Caco-2 (cell line): ENCODE data around the gene ZMPSTE24. TPM values are rescaled to one million over a fixed set of nuclear protein-coding genes. Genes with fewer than 3 reads are reported as not detected.

ENCODE experiments used
- BruUV-seq: library from RNA; stranded (reverse); fragments of 400-500 nt; replicated peaks from 2 replicates; lab custom pipeline; 2021; lab: Mats Ljungman, UMichigan
- CTCF ChIA-PET: fragments of 300-600 bp; sonication (Branson Sonifier 250); formaldehyde crosslinking; loops from one replicate; lab custom pipeline; 2022; ENCODE audit warnings: antibody characterized with exemption; lab: Charles Lee
- POLR2A ChIA-PET: fragments of 300-600 bp; sonication (Branson Sonifier 250); formaldehyde crosslinking; loops from one replicate; lab custom pipeline; 2022; ENCODE audit warnings: antibody characterized with exemption; lab: Charles Lee
- DNase-seq, 2 experiments: peaks; one replicate each; pipeline versions ENCODE4 v3.0.0 to v3.0.0-alpha.2; 2020 to 2022
- H3K27me3 ChIP-seq: replicated peaks from 2 replicates; pipeline ENCODE4 v1.6.0; 2011; ENCODE audit warnings: low read length; ENCODE audit not compliant: control insufficient read depth, insufficient read depth
- H3K36me3 ChIP-seq: 2 replicates; pipeline ENCODE4 v1.5.1; 2011; ENCODE audit warnings: low read length; ENCODE audit not compliant: control insufficient read depth, insufficient read depth
- H3K4me1 ChIP-seq: fragments of 250-450 bp; sonication (Bioruptor Pico); 2 replicates; pipeline ENCODE4 v1.5.1; 2020; ENCODE audit warnings: mild to moderate bottlenecking
- H3K4me3 ChIP-seq: 2 replicates; pipeline ENCODE4 v1.5.1; 2011; ENCODE audit warnings: low read depth, mild to moderate bottlenecking, control low read depth, low read length
- H3K9me3 ChIP-seq: fragments of 250-450 bp; sonication (Bioruptor Pico); 2 replicates; pipeline ENCODE4 v1.5.1; 2020; ENCODE audit warnings: mild to moderate bottlenecking, moderate library complexity
- H3K27ac Mint-ChIP-seq: one replicate; pipeline ENCODE4 v1.8.0; 2022; ENCODE audit warnings: mixed read lengths; ENCODE audit not compliant: unreplicated experiment
- H3K27me3 Mint-ChIP-seq: one replicate; pipeline ENCODE4 v1.8.0; 2022; ENCODE audit warnings: mixed read lengths; ENCODE audit not compliant: insufficient read depth, unreplicated experiment
- H3K36me3 Mint-ChIP-seq: one replicate; pipeline ENCODE4 v1.8.0; 2022; ENCODE audit warnings: mild to moderate bottlenecking, mixed read lengths; ENCODE audit not compliant: insufficient read depth, unreplicated experiment
- H3K4me1 Mint-ChIP-seq: one replicate; pipeline ENCODE4 v1.8.0; 2022; ENCODE audit warnings: low read depth, mixed read lengths; ENCODE audit not compliant: unreplicated experiment
- H3K4me3 Mint-ChIP-seq: one replicate; pipeline ENCODE4 v1.8.0; 2022; ENCODE audit warnings: mild to moderate bottlenecking, moderate library complexity, mixed read lengths; ENCODE audit not compliant: unreplicated experiment
- H3K9me3 Mint-ChIP-seq: one replicate; pipeline ENCODE4 v1.8.0; 2022; ENCODE audit warnings: mixed read lengths; ENCODE audit not compliant: unreplicated experiment
- CTCF ChIP-seq, 2 experiments: fragments of 200-600 bp in 1 of 2; IDR thresholded peaks; 1 replicate in 1 of 2; 2 replicates in 1 of 2; pipeline versions ENCODE4 v1.5.1 to v1.8.0; 2011 to 2022; ENCODE audit warnings: antibody characterized with exemption in 1 of 2, control low read depth in 1 of 2, inconsistent platforms in 1 of 2, low read depth in 1 of 2, low read length in 1 of 2, mild to moderate bottlenecking in 1 of 2, moderate library complexity in 1 of 2; ENCODE audit not compliant: insufficient read depth in 1 of 2, severe bottlenecking in 1 of 2, unreplicated experiment in 1 of 2
- intact Hi-C: fragments of 100-400 bp; cut with micrococcal nuclease; formaldehyde crosslinking; loops from one replicate; pipeline ENCODE4 v1.10.0; 2022; ENCODE audit not compliant: unreplicated experiment
- total RNA-seq: library from RNA; stranded (reverse); gene quantifications from 2 replicates; pipeline ENCODE4 v1.2.3, GENCODE V29; 2022

The ZMPSTE24 gene
- total RNA-seq, 1 experiment from 2014 or later, result 37.9 TPM

DNA sequence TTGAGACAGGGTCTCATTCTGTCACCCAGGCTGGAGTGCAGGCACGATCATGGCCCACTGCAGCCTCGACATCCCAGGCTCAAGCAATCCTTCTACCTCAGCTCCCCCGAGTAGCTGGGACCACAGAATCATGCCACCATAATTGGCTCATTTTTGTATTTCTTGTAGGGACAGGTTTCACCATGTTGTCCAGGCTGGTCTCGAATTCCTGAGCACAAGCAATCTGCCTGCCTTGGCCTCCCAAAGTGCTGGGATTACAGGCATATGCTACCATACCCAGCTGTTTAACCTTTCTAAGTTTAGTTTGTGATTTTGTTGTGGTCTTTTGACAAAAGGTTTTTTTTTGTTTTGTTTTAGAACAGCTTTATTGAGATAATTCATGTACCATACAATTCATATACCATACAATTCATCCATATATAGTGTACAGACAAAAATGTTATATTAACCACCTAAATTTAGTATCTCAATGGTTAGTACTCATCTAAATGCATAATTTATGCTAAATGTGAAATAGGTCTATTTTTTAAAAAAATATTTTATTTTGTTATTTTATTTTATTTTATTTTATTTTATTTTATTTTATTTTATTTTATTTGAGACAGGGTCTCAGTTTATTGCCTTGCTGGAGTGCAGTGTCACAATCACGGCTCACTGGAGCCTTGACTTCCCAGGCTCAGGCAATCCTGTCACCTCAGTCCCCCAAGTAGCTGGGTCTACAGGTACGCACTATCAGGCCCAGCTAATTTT lies 8.9 kb downstream of the ZMPSTE24 start:
- no peaks in the 10 kb centered on the region for H3K4me1 Mint-ChIP-seq
- Histone ChIP-seq H3K4me1 (no peaks in the 10 kb centered on the region), H3K36me3 (no peaks in the 10 kb centered on the region), H3K27me3 (no peaks in the 10 kb centered on the region), H3K9me3 (no peaks in the 10 kb centered on the region), H3K4me3 (no peak overlapping the region)
- H3K27me3 Mint-ChIP-seq, result no peaks in the 10 kb centered on the region
- no peak for TF ChIP-seq CTCF (IDR thresholded peaks at IDR 0.05; ENCODE audit: insufficient read depth in 1 of 2, low read depth in 1 of 2, low read length in 1 of 2, severe bottlenecking in 1 of 2, unreplicated experiment in 1 of 2)
- H3K36me3 Mint-ChIP-seq, result peaks cover 41% of the 10 kb centered on the region
- ChIA-PET CTCF (no interaction called here), POLR2A (no interaction called here)
- H3K4me3 Mint-ChIP-seq, result no peak overlapping the region
- BruUV-seq, result no TSS peak
- H3K9me3 Mint-ChIP-seq, result no peaks in the 10 kb centered on the region
- DNase-seq, result no peak
- intact Hi-C loops, result no loop called here
- H3K27ac Mint-ChIP-seq, result no peak overlapping the region

GRCh38 chr1:40267767-40268187 lies 9.7 kb downstream of the ZMPSTE24 start:
- no TSS peak for BruUV-seq
- no peak overlapping the region for H3K4me3 ChIP-seq
- Mint-ChIP-seq H3K9me3 (no peaks in the 10 kb centered on the region), H3K4me3 (no peak overlapping the region), H3K27me3 (no peaks in the 10 kb centered on the region), H3K4me1 (no peaks in the 10 kb centered on the region), H3K27ac (no peak overlapping the region), H3K36me3 (peaks cover 44% of the 10 kb centered on the region)
- intact Hi-C loops, result no loop called here
- CTCF ChIA-PET, result no interaction called here
- TF ChIP-seq CTCF (IDR thresholded peaks at IDR 0.05; ENCODE audit: insufficient read depth in 1 of 2, low read depth in 1 of 2, low read length in 1 of 2, severe bottlenecking in 1 of 2, unreplicated experiment in 1 of 2), result no peak
- no peaks in the 10 kb centered on the region for H3K4me1 ChIP-seq
- no peaks in the 10 kb centered on the region for H3K36me3 ChIP-seq
- POLR2A ChIA-PET, result no interaction called here
- no peaks in the 10 kb centered on the region for H3K27me3 ChIP-seq
- no peaks in the 10 kb centered on the region for H3K9me3 ChIP-seq
- no peak for DNase-seq

DNA sequence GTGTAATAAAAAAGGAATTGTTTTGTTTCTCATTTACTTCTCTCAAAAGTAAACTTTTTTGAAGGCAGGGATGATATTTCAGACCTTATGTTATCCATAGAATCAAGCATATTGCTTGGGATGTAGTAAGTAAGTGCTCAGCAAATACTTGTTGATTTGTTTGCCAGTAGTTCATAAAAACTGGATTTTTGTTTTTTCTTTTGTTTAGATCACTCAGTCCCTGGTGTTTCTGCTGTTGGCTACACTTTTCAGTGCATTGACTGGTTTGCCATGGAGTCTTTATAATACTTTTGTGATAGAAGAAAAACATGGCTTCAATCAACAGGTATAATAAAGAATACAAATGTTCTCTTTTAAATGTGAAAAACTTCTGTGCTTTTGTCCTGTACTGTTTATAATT lies 10.2 kb downstream of the ZMPSTE24 start:
- H3K36me3 Mint-ChIP-seq, result peaks cover 44% of the 10 kb centered on the region
- no peak overlapping the region for H3K4me3 ChIP-seq
- no peak overlapping the region for H3K4me3 Mint-ChIP-seq
- POLR2A ChIA-PET, result no interaction called here
- no peaks in the 10 kb centered on the region for H3K36me3 ChIP-seq
- no TSS peak for BruUV-seq
- no peaks in the 10 kb centered on the region for H3K4me1 ChIP-seq
- no peak for TF ChIP-seq CTCF (IDR thresholded peaks at IDR 0.05; ENCODE audit: insufficient read depth in 1 of 2, low read depth in 1 of 2, low read length in 1 of 2, severe bottlenecking in 1 of 2, unreplicated experiment in 1 of 2)
- no peaks in the 10 kb centered on the region for H3K4me1 Mint-ChIP-seq
- no peaks in the 10 kb centered on the region for H3K9me3 ChIP-seq
- no peaks in the 10 kb centered on the region for H3K9me3 Mint-ChIP-seq
- no peaks in the 10 kb centered on the region for H3K27me3 Mint-ChIP-seq
- intact Hi-C loops, result no loop called here
- no peak for DNase-seq
- CTCF ChIA-PET, result no interaction called here
- no peak overlapping the region for H3K27ac Mint-ChIP-seq
- H3K27me3 ChIP-seq, result no peaks in the 10 kb centered on the region
